Mesodermal cell (in vitro differentiated cells): ENCODE data around the gene IRF2BPL.
"Not testable (repeated sequence)": the region's sequence is repeated elsewhere in the genome, so short reads cannot be mapped to it uniquely, and the experiment has no call there.

Source experiments
- H3K27ac ChIP-seq: 2 replicates; pipeline ENCODE4 v1.7.0; 2013; ENCODE audit warnings: mild to moderate bottlenecking, low read depth, low read length, moderate library complexity; ENCODE audit not compliant: severe bottlenecking
- H3K36me3 ChIP-seq: 2 replicates; pipeline ENCODE4 v1.7.1; 2013; ENCODE audit warnings: mild to moderate bottlenecking, low read length, moderate library complexity; ENCODE audit not compliant: control insufficient read depth, insufficient read depth
- H3K4me1 ChIP-seq: one replicate; pipeline ENCODE4 v1.7.1; 2013; ENCODE audit warnings: mild to moderate bottlenecking, low read length; ENCODE audit not compliant: insufficient read depth, control insufficient read depth, poor library complexity, severe bottlenecking
- H3K4me3 ChIP-seq: 2 replicates; pipeline ENCODE4 v1.7.0; 2013; ENCODE audit warnings: low read length, control low read depth, mild to moderate bottlenecking; ENCODE audit not compliant: insufficient read depth, poor library complexity, severe bottlenecking; ENCODE audit errors: extremely low read depth
- H3K9me3 ChIP-seq: 2 replicates; pipeline ENCODE4 v1.7.1; 2013; ENCODE audit warnings: mild to moderate bottlenecking, low read length, moderate library complexity; ENCODE audit not compliant: control insufficient read depth
- WGBS, 2 experiments: methylation state at CpG; one replicate each; pipeline ENCODE4 v1.1.5; 2013; ENCODE audit warnings: missing lambda C conversion rate in 2 of 2; ENCODE audit not compliant: insufficient coverage in 2 of 2; 5-methylcytosine and 5-hydroxymethylcytosine counted together

Gene IRF2BPL

GRCh38 chr14:77022236-77022852 lies 6.2 kb downstream of the IRF2BPL start:
- H3K4me3 ChIP-seq: no peak overlapping the region
- H3K4me1 ChIP-seq: peaks cover 18% of the 10 kb centered on the region
- WGBS, 2 experiments: 80 to 90% methylated on average over 7 to 8 of the region's 9 CpGs
- no peaks in the 10 kb centered on the region for H3K9me3 ChIP-seq
- H3K36me3 ChIP-seq: peaks cover 26% of the 10 kb centered on the region
- H3K27ac ChIP-seq: no peak overlapping the region

GRCh38 chr14:77021424-77021823 lies 7.1 kb downstream of the IRF2BPL start:
- 95 to 96% methylated on average over 6 to 8 of the region's 11 CpGs for WGBS, 2 experiments
- peaks cover 22% of the 10 kb centered on the region for H3K36me3 ChIP-seq
- peaks cover 18% of the 10 kb centered on the region for H3K4me1 ChIP-seq
- H3K4me3 ChIP-seq, H3K27ac ChIP-seq, H3K9me3 ChIP-seq: not testable (repeated sequence)

- Histone ChIP-seq H3K9me3 (no peaks in the 10 kb centered on the region), H3K36me3 (no peaks in the 10 kb centered on the region), H3K27ac (no peak overlapping the region), H3K4me1 (peaks cover 16% of the 10 kb centered on the region), H3K4me3 (no peak overlapping the region)
- WGBS, 2 experiments: 90 to 96% methylated on average over 2 of the region's 3 CpGs
Measured at GRCh38 chr14:77018785-77019184, 9.7 kb downstream of the IRF2BPL start.

GRCh38 chr14:77017666-77018065 lies 10.8 kb downstream of the IRF2BPL start:
- 89% methylated on average over 1 of the region's 2 CpGs; no CpG with 5 or more reads in 1 of the 2 experiments for WGBS, 2 experiments
- no peaks in the 10 kb centered on the region for H3K36me3 ChIP-seq
- H3K4me3 ChIP-seq: no peak overlapping the region
- H3K4me1 ChIP-seq: peaks cover 7% of the 10 kb centered on the region
- no peak overlapping the region for H3K27ac ChIP-seq
- H3K9me3 ChIP-seq: no peaks in the 10 kb centered on the region

- H3K9me3 ChIP-seq: no peaks in the 10 kb centered on the region
- H3K27ac ChIP-seq: no peak overlapping the region
- 90 to 96% methylated on average over 7 of the region's 7 CpGs for WGBS, 2 experiments
Measured at GRCh38 chr14:77014734-77015133, 13.8 kb downstream of the IRF2BPL start.

GRCh38 chr14:77014004-77014604 lies 14.4 kb downstream of the IRF2BPL start:
- Histone ChIP-seq H3K27ac (no peak overlapping the region), H3K9me3 (no peaks in the 10 kb centered on the region), H3K4me1 (peaks cover 6% of the 10 kb centered on the region), H3K4me3 (no peak overlapping the region), H3K36me3 (no peaks in the 10 kb centered on the region)
- WGBS, 2 experiments: 62 to 65% methylated on average over 6 to 9 of the region's 9 CpGs

More at GRCh38 chr14:77014734-77015133, 13.8 kb downstream of the IRF2BPL start:
- H3K4me3 ChIP-seq: no peak overlapping the region
- H3K4me1 ChIP-seq: peaks cover 6% of the 10 kb centered on the region
- H3K36me3 ChIP-seq: no peaks in the 10 kb centered on the region

- Histone ChIP-seq H3K4me3 (no peak overlapping the region), H3K36me3 (no peaks in the 10 kb centered on the region), H3K4me1 (peaks cover 6% of the 10 kb centered on the region), H3K27ac (no peak overlapping the region), H3K9me3 (no peaks in the 10 kb centered on the region)
- 82 to 92% methylated on average over 10 to 13 of the region's 13 CpGs for WGBS, 2 experiments
Measured at GRCh38 chr14:77012193-77012765, 16.2 kb downstream of the IRF2BPL start.

- no peak overlapping the region for H3K27ac ChIP-seq
- H3K4me3 ChIP-seq: no peak overlapping the region
- H3K4me1 ChIP-seq: peaks cover 6% of the 10 kb centered on the region
- 90 to 100% methylated on average over 1 to 2 of the region's 4 CpGs for WGBS, 2 experiments
- no peaks in the 10 kb centered on the region for H3K36me3 ChIP-seq
- no peaks in the 10 kb centered on the region for H3K9me3 ChIP-seq
Measured at GRCh38 chr14:77011245-77011644, 17.3 kb downstream of the IRF2BPL start.

- Histone ChIP-seq H3K9me3 (no peaks in the 10 kb centered on the region), H3K27ac (no peak overlapping the region), H3K4me1 (peaks cover 5% of the 10 kb centered on the region), H3K36me3 (no peaks in the 10 kb centered on the region), H3K4me3 (no peak overlapping the region)
- WGBS, 2 experiments: 63 to 74% methylated on average over 3 of the region's 3 CpGs
Measured at GRCh38 chr14:77009014-77009413, 19.5 kb downstream of the IRF2BPL start.

GRCh38 chr14:77008541-77008940 lies 20.0 kb downstream of the IRF2BPL start:
- peaks cover 10% of the 10 kb centered on the region for H3K4me1 ChIP-seq
- no peaks in the 10 kb centered on the region for H3K9me3 ChIP-seq
- WGBS, 2 experiments: 86 to 93% methylated on average over 4 of the region's 4 CpGs
- H3K36me3 ChIP-seq: no peaks in the 10 kb centered on the region
- H3K27ac ChIP-seq: no peak overlapping the region
- H3K4me3 ChIP-seq: no peak overlapping the region

- Histone ChIP-seq H3K36me3 (no peaks in the 10 kb centered on the region), H3K4me1 (peaks cover 10% of the 10 kb centered on the region), H3K27ac (no peak overlapping the region), H3K9me3 (no peaks in the 10 kb centered on the region), H3K4me3 (no peak overlapping the region)
- WGBS, 2 experiments: 90 to 100% methylated on average over 1 to 2 of the region's 3 CpGs
Measured at GRCh38 chr14:77007975-77008421, 20.5 kb downstream of the IRF2BPL start.
